NCI-H2227 treated with DMSO at 0.1 percent for 48 hours (cell line): ENCODE data around the gene CHD5.

ENCODE experiments used
- DNase-seq: peaks from one replicate; lab custom pipeline; 2025; lab: John Stamatoyannopoulos, UW

Gene CHD5

DNA sequence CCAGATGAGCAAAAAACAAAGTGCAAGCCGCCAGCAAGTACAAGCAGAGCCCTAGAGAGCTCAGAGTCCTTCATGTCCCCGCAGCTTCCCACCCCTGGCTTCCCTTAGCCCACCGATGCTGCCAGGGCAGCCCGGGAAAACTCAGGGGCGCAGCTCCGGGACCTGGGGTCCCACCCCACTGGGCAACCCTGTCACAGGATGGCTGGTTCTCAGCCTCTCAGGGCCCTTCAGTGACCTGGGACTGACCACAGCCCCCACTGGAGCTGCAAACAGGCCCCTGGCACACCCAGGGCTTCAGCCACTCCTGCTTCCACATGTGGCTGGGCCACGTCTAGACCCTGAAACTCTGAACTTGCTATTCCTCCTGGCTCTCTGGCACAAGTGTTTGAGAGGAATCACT lies 49.5 kb downstream of the CHD5 start:
- DNase-seq, result no peak

DNA sequence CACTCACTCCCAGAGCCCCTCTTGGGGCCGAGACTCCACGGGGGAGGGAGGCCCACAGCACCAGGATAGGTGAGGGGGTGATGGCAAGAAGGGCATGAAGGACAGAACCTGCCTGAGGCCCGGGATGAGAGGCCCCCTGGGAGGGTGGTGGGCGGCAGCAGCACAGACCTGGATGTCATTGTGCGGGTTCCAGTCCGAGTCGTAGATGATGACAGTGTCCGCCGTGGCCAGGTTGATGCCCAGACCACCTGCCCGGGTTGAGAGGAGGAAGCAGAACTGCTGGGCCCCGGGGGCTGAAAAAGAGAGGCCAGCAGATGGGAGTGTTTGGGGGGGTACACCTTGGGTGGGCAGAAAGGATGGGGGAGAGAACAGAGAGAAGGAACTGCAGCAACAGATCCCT lies 50.1 kb downstream of the CHD5 start:
- DNase-seq, result no peak

DNA sequence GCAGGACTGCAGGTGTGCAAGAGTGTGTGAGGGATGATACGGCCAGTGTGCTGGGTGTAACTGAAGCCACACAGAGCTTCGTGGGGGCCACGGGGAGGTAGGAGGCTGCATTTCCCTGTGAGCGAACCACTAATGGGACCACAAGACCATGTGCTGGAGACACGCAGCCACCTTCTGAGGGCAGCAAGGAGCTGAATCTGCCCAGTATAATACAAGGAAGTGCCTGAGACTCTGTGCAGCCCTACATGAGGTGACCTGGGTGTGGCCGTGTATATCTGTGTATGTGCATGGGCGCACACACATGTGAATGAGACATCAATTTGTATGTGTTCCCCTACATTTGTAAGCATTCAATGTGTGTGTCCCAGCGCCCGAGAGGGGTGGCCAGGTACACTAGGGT lies 50.8 kb downstream of the CHD5 start:
- no peak for DNase-seq

DNA sequence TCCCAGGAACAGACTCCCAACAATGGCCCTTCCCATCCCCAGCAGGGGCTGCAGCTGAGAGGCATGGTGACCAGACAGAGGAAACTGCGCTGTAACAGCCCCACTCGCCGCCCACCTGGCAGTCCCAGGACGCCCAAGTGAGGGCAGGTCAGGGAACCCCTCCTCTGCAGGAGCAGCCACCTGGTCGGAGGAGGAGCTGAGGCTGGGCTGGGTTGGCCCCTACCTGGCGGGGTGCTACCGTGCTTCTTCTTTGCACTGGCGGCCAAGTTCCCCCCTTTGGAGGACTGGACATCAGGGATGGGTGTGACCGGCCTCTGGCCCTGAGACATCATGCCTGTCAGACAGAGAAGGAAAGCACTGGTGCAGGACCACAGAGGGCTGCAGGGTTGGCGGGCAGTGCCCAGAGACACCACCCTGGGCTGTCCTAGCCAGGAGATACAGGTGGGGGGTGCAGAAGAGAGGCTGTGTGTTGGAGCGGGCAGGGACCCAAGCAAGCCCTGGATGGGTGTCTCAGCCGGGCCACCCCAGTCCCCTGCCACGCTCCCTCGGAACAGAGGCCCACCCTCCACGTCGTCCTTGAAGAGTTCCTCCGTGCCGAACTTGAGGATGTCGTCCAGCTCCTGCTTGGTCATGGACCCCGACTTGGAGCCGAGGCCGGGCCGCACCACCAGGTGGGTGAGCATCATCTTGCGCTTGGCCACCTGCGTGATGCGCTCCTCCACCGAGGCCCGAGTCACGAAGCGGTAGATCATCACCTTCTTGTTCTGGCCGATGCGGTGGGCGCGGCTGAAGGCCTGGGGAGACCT lies 51.6 kb downstream of the CHD5 start:
- no peak for DNase-seq

DNA sequence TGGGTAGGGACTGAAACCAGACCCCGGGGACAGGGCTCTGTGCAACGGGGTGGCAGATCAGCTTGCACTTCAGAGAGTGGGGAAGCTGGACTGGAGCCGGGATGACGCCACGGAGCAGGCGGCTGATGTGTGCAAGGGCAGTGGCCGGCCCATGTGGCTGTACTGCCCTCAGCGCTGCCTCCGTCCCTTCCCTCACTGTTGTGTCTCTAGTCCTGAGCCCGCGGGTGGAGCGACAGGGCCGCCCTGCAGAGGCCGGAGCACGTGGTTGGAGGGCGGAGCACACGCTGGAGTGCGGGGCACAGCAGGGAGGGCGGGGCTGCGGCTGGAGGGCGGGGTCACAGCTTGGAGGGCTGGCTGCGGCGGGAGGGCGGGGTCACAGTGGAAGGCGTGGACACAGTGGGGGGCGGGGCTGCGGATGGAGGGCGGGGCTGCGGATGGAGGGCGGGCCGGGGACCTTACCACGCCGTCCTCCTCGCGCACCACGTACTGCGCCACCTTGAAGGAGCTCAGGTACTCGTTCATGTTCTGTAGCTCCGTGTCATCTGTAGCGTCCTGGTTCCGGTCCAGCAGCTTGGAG lies 52.4 kb downstream of the CHD5 start:
- no peak for DNase-seq

DNA sequence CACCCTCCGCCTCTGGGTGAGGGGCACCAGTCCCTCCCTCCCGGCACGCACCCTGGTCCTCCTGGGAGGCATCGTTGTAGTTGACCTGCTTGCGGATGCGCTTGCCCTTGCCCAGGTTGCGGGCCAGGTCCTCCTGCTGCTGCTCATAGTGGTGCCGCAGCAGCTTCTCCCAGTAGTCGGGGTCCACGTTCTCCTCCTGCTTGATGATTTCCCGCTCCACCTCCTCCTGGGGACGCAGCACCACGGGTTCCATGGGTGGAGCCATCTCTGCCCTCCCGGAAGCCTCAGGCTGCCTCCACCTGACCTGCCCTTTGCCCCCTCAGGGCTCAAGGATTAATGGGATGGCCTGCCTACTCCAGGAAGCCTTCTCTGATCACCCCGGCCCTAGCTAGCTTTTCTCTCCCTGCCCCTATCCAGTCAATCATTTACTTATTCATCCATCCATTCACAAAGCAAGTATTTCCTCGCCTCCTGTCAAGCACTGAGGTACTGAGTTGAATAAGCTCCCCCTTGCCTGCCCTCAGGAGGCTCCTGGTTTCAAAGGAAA lies 53.5 kb downstream of the CHD5 start:
- no peak for DNase-seq

DNA sequence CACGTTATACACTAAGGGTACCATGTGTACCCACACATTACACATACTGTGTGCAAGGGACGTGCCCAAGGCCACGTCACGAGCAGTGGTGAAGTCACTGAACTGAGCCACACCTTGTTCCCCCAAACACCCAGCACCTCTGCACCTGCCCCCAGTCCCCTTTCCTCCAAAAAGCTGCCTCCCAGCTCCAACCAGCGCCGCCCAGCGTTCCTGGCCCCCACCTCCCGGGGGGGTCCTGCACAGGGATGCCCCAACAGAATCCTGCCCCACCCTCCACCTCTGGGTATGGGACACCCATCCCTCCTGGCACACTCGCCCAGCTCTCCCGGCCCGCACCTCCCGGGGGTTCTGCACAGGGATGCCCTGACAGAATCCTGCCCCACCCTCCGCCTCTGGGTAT lies 54.1 kb downstream of the CHD5 start:
- no peak for DNase-seq

DNA sequence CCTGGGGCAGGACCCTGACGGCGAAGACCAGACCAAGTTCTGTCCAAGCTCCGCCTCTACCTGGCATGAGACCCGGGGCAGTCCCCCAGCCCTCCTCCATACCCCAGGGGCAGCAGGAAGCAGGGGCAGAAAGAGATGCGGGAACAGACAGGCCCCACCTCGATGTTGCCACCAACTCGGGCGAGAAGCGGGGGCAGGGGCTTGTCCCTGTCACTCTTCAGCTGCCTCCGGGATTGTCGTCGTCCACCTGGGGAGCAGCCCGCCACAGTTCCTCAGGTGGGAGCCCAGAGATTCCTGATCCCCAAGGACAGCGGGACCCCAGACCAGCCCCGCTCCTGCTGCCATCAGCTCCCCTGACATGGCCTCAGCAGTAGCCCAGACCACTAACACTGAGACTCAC lies 54.8 kb downstream of the CHD5 start:
- no peak for DNase-seq

DNA sequence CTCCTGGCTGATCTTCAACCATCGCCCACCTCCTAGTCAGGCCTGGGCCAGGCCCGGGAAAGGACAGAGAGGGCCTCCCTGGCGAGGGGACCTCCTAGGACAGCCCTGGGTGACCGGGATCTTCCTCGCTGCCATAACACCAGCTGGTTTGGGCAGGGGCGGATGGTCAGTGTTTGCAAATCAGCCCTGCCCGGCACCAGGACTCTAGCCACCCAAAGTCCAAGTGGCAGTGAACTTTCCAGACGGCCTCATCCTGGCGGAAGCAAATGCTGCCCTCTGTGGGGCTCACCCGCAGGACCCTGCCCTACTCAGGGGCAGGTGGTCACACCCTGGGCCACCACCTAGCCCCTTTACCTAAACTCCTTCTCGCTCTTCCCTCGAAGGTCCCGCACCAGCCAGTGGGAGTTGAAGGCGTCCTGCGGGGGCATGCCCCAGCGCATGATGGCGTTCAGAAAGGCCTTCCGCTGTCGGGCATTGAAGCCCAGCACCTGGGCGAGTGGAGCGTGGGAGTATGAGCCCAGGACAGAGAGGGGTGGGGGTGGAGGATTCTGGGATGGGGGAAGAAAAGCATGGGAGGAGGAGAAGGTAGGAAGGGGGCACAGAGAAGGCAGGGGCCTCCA lies 55.3 kb downstream of the CHD5 start:
- no peak for DNase-seq

DNA sequence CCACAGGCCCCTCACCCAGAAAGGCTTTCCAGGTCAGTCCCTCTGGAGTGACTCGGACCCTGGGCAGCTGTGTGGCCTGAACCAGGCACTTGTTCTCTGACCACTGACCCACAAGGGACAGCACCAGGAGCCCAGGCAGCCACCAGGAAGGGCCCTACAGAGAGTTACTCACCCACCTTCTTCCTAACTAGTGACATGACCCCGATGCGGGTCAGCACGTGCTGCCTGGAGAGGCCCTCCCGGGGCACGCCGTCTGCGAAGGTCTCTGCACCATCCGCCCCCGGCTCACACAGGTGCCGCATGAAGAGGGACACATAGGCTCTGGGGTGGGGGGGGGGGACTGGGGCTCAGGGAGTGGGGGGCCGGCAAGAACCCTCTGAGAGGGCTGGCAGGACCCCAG lies 55.8 kb downstream of the CHD5 start:
- no peak for DNase-seq

DNA sequence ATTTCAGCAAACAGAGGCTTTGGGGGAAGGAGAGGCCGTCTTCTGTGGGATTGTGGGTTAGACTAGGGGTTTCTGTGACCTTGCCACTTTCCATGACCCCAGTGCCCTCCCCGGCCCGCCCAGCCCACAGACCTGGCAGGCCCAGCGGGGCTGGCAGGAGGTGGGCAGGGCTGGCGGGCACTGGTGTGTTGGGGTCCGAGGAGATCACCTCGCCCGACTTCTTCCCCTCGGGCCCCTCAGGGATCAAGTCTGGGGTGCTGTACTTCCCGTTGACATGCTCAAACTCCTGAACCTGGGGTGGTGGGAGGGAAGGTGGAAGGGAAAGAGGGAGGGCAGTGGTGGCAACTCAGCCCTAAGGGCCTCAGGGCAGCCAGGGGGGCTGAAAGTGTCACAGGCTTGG lies 56.3 kb downstream of the CHD5 start:
- DNase-seq, result no peak

DNA sequence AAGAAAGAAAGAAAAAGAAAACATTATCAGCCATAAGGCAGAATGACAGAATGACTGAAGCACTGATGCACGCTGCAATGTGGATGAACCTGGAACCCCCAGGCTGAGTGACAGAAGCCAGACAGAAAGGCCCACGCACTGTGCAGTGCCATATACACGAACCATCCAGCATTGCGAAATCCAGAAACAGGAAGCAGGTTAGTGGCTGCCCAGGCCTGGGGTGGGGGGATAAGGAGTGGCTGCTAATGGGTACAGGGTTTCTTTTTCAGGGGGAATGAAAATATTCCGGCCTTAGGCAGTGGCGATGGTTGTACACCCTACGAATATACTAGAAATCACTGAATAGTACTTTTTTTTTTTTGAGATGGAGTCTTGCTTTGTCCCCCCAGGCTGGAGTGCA lies 57.0 kb downstream of the CHD5 start:
- DNase-seq, result no peak

DNA sequence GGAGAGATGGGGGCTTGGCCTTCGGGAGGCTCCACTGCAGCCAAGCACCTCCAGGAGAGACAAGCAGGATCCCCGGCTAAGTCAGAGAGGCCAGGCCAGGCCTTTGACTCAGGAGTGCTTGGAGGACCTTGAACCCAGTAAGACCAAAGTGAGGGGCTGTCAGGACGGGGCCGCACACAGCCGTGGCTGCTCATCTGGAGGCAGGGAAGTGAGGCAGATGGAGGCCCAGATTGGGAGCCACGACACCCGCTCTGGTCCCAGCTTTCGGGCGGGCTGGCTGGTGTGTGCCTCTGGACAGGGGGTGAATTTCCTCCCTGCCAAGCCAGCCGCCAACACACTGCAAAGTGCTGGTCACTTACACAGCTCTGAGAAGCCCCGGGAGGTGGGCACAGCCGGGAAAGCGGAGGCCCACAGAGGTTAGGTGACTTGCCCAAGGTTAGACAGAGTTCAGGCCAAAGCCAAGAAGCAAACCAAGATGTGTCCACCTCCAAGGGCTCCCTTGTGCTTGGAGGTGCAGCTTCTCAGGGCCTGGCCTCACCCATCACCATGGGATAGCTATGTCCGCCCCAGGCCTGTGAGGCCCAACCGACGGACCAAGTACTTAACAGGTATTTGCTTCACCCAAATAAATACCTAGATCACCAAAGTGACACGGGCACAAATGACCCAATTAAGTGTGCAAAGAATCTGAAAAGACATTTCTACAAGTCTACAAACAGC lies 58.3 kb downstream of the CHD5 start:
- no peak for DNase-seq

DNA sequence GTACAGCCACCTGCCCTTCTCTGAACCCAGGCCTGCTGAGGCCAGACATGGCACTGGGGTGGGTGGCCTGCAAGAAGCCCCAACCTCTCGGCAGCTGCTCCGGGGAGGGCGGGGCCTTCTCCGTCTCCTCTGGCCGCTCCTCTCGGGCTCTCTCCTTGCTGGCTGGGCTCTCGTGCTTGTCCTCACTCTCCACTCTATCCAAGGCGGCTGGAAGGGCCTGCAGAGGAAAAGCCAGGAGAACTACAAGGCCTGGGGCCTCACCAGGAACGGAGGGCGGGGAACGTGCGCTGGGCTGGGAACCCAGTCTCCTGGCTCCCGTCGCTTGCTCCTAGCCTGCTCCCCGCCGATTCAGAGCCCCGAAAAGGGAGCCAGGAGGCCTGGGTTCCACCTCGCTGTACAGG lies 59.1 kb downstream of the CHD5 start:
- no peak for DNase-seq

DNA sequence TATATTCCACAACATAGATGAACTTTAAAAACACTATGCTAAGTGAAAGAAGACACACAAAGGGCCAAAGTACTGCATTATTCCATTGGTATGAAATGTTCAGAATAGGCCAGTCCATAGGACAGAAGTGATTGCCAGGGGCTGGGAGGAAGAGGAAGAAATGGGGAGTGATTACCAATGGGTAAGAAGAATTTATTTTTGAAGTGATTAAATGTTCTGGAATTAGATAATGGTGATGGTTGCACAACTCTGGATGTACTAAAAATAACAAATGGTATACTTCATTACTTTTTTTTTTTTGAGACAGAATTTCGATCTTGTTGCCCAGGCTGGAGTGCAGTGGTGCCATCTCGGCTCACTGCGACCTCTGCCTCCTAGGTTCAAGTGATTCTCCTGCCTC lies 61.7 kb downstream of the CHD5 start:
- no peak for DNase-seq

DNA sequence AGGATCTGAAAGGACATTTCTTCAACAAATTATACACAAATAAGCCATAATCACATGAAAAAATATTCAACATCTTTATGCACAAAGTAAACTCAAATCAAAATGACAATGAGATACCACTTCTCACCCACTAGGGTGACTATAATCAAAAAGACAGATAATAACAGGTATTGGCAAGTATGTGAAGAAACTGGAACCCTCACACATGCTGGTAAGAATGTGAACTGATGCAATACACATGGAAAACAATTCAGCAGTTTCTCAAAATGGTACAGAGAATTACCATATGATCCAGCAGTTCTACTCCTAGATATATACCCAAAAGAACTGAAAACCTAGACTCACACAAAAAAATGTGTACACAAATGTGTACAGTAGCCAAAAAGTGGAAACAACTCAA lies 62.5 kb downstream of the CHD5 start:
- no peak for DNase-seq

DNA sequence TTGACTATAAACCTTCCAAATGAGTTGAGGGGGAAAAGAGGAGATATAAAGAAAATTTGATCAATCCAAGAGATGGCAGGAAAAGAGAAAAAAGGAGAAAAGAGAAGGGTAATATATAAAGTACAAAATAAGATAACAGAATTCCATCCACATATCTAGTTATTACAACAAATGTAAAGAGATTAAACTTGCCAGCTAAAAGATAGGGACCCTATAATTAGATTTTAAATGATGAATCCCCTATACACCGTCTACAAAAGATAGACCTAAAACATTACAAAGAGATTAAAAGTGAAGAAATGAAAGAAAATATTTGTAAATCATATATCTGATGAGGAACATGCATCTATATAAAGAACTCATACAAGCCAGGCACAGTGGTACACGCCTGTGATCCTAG lies 63.1 kb downstream of the CHD5 start:
- DNase-seq, result no peak

DNA sequence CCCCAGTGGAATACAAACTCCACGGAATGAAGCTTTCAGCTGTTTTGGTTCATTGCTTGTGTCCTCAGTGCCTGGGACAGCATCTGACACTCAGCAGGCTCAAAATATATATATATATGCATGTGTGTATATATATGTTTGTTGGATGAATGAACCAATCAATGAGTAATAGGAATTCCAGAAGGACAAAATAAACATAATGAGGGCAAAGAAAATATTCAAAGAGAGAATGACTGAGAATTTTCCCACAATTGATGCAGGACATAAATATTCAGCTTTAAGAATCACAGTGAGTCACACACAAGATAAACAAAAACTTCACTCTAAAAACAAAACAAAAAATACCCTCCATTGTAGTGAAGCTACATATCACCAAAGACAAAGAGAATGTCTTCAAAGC lies 64.0 kb downstream of the CHD5 start:
- DNase-seq, result no peak

DNA sequence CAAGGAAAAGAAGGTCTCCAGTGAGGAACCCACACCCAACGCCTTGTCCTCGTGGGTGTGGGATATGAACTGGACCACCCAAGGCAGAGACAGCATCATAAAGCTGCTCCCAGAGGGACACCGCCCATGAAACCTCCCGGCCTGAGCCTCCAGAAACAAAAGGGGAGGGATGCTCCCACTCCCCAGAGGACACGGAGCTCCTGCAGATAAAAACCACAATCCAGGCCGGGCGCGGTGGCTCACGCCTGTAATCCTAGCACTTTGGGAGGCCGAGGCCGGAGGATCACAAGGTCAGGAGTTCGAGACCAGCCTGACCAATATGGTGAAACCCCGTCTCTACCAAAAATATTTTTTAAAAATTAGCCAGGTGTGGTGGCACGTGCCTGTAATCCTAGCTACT lies 66.4 kb downstream of the CHD5 start:
- DNase-seq, result no peak

DNA sequence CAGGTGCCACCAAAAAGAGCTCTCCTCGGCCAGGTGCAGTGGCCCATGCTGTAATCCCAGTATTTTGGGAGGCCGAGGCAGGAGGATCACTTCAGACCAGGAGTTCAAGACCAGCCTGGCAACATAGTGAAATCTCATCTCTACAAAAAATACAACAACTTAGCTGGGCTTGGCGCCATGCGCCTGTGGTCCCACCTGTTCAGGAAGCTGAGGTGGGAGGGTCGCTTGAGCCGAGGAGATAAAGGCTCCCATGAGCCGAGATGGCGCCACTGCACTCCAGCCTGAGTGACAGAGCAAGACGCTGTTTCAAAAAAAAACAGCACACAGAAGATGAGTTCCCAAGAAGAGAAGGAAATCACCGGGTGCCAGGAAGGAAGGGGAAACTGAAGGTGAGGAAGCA lies 67.0 kb downstream of the CHD5 start:
- DNase-seq, result no peak

DNA sequence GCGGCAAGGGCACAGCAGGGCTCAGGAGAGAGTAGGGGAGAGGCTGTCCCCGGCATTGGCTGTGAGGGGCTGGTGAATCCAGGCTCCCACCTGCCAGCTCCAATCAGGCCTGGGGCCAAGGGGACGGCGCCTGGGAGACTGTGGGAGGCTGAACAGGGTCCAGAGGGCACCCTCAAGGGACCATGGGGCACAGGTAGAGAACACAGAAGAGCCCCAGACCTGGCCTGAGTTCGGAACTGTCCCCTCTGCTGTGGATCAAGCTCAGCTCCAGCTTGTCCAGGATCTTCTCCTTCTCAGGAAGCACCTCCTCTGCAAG lies 67.5 kb downstream of the CHD5 start:
- DNase-seq, result no peak

DNA sequence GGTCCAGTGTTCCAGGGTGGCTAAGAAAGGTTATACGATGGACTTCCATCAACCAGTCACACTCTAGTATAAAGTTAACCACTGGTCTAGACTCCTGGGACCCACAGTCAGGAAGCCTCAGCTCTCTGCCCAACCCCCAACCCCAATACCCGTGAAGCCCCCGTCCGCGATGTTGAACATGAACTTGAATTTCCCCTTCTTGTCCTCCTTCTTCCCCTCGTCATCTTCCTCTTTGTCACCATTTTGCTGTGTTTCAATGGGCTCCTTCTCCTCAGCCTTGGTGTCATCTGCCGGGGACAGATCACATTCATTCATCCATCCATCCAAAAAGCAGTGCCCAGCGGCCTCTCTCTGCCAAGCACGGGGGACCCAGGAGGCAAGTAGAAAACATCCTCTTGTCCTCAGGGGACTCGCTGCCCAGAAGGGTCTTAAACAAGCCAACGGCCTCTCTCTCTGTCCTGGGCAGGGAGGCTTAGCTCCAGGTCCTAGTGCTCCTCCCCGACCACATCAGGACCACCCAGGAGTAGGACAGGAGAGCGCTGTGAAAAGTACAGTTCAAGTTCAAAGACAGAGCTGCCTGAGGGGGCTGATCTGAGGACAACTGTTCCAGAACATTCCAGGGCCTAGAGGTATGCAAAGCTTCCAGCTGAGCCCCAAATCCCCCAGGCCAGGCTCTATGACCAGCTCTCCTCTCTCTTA lies 68.0 kb downstream of the CHD5 start:
- DNase-seq, result no peak
